ENCODE results near the gene SVIL.
"Not testable (repeated sequence)": the region's sequence is repeated elsewhere in the genome, so short reads cannot be mapped to it uniquely, and the experiment has no call there.

The SVIL gene

GRCh38 chr10:29596826-29597225 lies 37.9 kb downstream of the SVIL start:
- no peak for DNase-seq

DNA sequence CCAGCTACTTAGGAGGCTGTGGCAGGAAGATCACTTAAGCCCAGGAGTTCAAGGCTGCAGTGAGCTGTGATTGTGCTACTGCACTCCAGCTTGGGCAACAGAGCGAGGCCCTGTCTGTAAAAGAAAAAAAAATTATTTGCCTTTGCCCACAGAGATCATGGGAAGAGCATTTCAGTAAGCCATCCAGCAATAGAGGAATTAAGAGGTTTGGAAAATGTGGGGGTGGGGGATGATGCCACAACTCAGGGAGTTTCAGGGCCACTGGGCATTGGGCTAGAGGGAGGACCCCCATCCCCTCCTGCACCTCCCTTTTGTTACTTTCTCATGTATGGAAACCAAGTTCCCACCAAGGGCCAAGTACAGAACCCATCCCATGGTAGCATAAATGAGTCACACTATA lies 38.4 kb downstream of the SVIL start:
- no peak for DNase-seq

DNA sequence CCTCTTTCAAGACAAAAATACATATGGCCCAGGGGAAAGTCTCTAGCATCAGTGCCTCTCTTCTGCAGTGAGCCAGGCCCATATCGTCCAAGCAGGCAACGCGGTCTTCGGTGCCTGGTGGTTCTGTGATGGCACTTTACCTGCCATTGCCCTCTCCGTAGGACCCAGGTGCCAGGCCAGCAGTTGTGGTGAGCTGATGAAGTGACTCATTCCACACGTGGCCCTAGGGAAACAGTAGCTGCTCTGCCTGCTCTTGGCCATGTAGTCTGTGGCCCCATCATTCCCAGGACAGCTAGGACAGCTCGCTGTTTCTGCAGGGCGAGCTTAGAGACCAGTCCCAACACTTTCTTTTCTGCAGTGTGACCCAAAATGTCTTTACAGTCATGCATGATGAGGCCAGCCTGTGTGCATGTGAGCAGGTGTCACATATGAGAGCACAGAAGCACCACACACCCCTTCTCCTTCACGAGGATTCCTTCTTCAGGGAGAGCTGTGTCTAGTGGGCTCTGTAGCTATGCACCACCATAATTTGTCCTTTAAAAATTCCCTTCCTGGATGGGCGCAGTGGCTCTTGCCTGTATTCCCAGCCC lies 39.0 kb downstream of the SVIL start:
- no peak for DNase-seq

DNA sequence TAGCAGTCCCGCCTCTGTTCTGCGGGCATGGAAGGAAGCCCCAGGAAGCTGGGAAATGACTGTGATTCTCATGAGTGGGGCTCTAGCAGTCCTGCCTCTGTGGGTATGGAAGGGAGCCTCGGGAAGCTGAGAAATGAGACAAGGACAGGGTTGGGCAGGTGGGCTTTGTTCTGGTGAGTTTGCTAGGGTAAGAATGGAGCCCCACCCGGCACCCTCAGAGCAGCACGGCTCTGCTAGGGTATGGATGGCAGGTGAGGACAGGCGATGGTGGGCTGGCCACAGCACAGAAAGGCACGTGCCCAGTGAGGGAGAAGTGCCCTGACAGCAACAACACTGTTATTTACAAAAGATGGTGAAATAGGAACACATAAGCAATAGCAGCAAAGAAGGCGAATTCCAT lies 39.6 kb downstream of the SVIL start:
- DNase-seq: no peak

DNA sequence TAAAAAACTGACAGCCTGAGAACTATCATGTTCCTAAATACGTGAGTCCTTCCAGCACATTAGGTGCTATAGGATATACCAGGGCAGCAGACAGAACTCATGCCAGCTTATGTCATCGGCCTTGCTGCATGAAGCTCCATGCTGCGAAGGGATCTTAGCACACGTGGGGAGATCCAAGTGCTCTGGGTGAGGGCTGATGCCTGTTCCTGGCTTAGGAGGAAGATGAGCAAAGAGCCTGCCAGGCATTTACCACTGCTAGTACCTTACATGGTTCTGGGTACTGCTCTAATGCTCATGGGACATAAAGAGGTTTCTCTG lies 43.2 kb downstream of the SVIL start:
- DNase-seq: no peak

- no peak for DNase-seq
These were observed 43.7 kb downstream of the SVIL start for GRCh38 chr10:29590915-29591650.

GRCh38 chr10:29588629-29589421 lies 45.9 kb downstream of the SVIL start:
- no peak for DNase-seq

DNA sequence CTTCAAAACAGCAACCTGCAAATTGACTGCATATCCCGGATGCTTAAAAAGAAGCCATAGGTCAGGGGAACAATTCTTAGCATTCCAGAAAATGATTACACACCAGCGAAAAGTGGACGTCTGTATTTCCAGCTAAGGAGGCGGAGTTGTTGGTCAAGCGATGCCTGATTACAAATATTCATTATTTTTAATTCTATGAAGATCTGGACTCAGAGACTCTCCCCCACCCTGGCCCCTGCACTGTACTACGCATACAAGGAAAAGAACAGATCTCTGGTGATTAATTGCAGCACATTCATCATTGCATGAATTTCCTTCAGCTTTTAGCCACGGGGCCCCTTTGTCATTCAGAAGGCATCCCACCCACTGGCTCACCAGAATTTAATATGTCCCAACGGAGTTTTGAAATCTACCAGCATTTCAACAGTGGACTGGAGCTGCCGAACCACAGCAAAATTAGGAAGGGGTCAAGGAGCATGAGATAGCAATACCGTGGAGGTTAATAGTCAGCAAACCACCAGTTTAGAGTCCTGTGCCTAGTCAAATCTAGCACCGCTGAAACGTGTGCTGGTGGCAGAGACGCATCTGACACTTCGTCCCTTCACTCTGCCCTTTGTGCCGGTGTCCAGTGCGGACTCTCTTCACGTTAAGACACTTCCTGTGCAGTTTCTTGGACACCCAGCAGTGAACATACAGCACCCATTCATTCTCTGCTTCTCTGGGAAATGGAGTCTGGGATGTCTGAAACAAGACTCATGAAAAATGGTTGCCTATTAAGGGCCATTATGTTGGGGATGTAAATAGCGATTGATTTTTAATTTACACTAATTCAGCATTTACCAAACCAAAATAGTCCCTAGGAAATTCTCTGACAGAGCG lies 46.8 kb downstream of the SVIL start:
- not testable (repeated sequence) for DNase-seq

DNA sequence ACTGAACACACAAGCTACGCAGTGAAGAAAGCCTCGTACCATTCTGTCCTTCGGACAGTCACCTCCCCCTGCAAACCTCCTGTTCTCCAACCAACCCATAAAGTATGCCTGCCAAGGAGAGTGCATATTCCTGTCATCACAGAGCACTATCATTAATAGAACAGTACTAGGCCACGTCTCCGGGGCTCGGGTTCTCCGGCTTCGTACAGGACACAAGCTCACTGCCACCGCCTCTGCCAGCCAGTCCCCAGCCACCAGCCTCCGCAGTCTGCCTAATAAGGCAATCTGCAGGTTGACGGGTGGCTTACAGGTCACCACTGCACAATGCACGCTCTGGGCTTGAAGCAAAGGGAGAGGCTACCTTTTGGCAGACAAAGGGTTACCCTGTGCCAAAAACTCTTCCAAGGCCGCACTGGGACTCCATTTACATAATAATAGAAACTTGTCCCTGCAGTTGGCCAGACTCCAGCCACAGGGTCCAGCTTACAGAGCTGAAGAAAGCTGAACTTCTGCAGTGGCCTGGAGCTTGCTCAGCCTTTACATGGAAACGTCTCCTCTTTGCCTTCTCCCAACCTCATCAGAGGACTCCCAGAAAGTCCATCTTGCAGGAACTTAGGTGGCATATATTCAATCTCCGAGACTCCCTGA lies 47.5 kb downstream of the SVIL start:
- DNase-seq: peak; percentile 6

- DNase-seq: no peak
These were observed 48.3 kb downstream of the SVIL start for GRCh38 chr10:29586509-29586908.

- DNase-seq: no peak
These were observed 49.2 kb downstream of the SVIL start for GRCh38 chr10:29585488-29585976.

GRCh38 chr10:29584436-29584835 lies 50.3 kb downstream of the SVIL start:
- no peak for DNase-seq

GRCh38 chr10:29583674-29584073 lies 51.1 kb downstream of the SVIL start:
- no peak for DNase-seq

- DNase-seq: not testable (repeated sequence)
These were observed 52.0 kb downstream of the SVIL start for GRCh38 chr10:29582769-29583168.

GRCh38 chr10:29579455-29579970 lies 55.3 kb downstream of the SVIL start:
- DNase-seq: no peak

DNA sequence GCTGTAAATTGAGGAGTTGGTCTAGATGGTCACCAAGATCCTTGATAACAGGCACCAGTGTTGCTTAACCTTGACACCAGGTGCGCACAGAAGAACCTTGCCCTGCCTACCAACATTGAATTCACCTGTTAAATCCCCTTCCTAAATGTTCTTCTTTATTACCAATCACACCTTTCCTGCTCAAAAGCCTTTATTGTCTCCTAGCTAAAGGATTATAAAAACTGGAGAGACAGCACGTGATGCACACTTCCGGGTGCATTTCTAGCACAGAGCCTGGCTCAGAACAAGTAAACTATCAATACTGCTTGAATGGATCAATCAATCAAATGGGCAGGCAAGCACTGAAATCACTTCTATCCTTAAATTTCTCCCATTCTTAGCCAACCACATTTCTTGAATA lies 56.3 kb downstream of the SVIL start:
- DNase-seq: no peak

GRCh38 chr10:29576681-29577080 lies 58.1 kb downstream of the SVIL start:
- no peak for DNase-seq

- DNase-seq: no peak
These were observed 59.7 kb downstream of the SVIL start for GRCh38 chr10:29575098-29575455.

GRCh38 chr10:29574212-29575097 lies 60.3 kb downstream of the SVIL start:
- DNase-seq: not testable (repeated sequence)

DNA sequence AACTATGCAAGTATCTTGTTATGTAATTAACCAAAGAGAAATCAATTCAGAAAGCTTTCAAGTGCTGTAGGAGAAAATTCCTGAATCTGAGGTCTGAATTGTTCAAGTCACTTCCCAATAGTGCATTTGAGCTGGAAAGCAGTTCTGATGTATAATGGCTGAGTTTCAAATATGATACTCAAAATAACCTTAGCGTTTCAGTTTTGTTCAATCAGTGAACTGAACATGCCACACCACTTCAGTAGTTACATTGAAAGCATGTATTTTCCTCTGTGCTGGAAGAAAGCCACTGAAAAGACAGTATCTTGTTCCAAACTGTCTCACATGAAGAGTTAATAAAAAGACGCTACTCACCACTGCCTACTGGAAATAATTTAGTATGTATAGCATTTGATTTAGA lies 64.5 kb downstream of the SVIL start:
- DNase-seq: not testable (repeated sequence)

DNA sequence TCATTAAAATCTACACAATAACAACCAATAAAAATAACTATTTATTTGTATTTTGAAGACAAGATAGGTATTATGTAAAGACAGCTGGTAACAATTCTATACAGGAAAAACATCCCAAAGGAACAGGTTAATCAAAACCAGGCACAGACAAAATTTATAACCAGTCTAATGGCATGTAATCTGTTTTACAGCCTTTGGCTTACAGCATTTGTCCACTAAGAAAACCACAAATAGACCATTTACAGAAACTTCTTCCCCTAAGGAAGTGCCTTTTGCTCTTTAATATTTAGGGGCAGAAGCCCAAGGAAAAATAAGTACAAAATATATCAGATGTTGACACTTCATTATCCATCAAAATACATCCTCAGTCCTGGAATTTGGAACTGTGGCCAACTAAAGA lies 65.0 kb downstream of the SVIL start:
- DNase-seq: no peak
